Astrocyte of the hippocampus (primary cell): ENCODE measurements around the gene SUGCT.
"Not testable (repeated sequence)": the region's sequence is repeated elsewhere in the genome, so short reads cannot be mapped to it uniquely, and the experiment has no call there.

Experiments
- DNase-seq: peaks from one replicate; pipeline ENCODE4 v3.0.0; 2011; ENCODE audit warnings: low read depth, low spot score

SUGCT gene

GRCh38 chr7:40402661-40403060 lies 267.9 kb downstream of the SUGCT start:
- DNase-seq = no peak

- DNase-seq = no peak
These were observed 269.1 kb downstream of the SUGCT start for GRCh38 chr7:40403703-40404476.

GRCh38 chr7:40405991-40406390 lies 271.2 kb downstream of the SUGCT start:
- no peak for DNase-seq

GRCh38 chr7:40412323-40412722 lies 277.5 kb downstream of the SUGCT start:
- DNase-seq = no peak

- DNase-seq = not testable (repeated sequence)
These were observed 279.9 kb downstream of the SUGCT start for GRCh38 chr7:40414704-40415103.

GRCh38 chr7:40418448-40418847 lies 283.6 kb downstream of the SUGCT start:
- DNase-seq = no peak

GRCh38 chr7:40418983-40419382 lies 284.2 kb downstream of the SUGCT start:
- no peak for DNase-seq

- DNase-seq = no peak
These were observed 285.0 kb downstream of the SUGCT start for GRCh38 chr7:40419806-40420205.

- no peak for DNase-seq
These were observed 286.6 kb downstream of the SUGCT start for GRCh38 chr7:40421433-40421832.

GRCh38 chr7:40425696-40426095 lies 290.9 kb downstream of the SUGCT start:
- DNase-seq = no peak

- DNase-seq = no peak
These were observed 293.6 kb downstream of the SUGCT start for GRCh38 chr7:40428421-40428820.

- DNase-seq = no peak
These were observed 295.0 kb downstream of the SUGCT start for GRCh38 chr7:40429826-40430225.

- no peak for DNase-seq
These were observed 297.2 kb downstream of the SUGCT start for GRCh38 chr7:40432046-40432445.

- peak; percentile 8 for DNase-seq
These were observed 301.9 kb downstream of the SUGCT start for GRCh38 chr7:40436710-40437109.

- peak; percentile 71 for DNase-seq
These were observed 302.7 kb downstream of the SUGCT start for GRCh38 chr7:40437498-40437897.

GRCh38 chr7:40437936-40438634 lies 303.3 kb downstream of the SUGCT start:
- no peak for DNase-seq

- no peak for DNase-seq
These were observed 304.9 kb downstream of the SUGCT start for GRCh38 chr7:40439686-40440085.

- DNase-seq = no peak
These were observed 312.5 kb downstream of the SUGCT start for GRCh38 chr7:40447345-40447744.

GRCh38 chr7:40455485-40455884 lies 320.7 kb downstream of the SUGCT start:
- no peak for DNase-seq

- no peak for DNase-seq
These were observed 323.1 kb downstream of the SUGCT start for GRCh38 chr7:40457776-40458480.

- no peak for DNase-seq
These were observed 328.6 kb downstream of the SUGCT start for GRCh38 chr7:40463446-40463845.
